HG03108 (cell line): ENCODE results near the gene CPLX3.

Experiments
- ATAC-seq: cut with Tn5 transposase; IDR thresholded peaks from one replicate; pipeline ENCODE4 v1.9.1; 2021; ENCODE audit warnings: moderate library complexity; ENCODE audit not compliant: unreplicated experiment

CPLX3 gene

GRCh38 chr15:74827614-74828013 lies 1.2 kb downstream of the CPLX3 start:
- no peak for ATAC-seq

GRCh38 chr15:74828835-74829234 lies 2.4 kb downstream of the CPLX3 start:
- ATAC-seq = no peak

- ATAC-seq = no peak
These were observed 3.1 kb downstream of the CPLX3 start for GRCh38 chr15:74829486-74829885.

- no peak for ATAC-seq
These were observed 3.6 kb downstream of the CPLX3 start for GRCh38 chr15:74829991-74830390.

- ATAC-seq = no peak
These were observed 4.4 kb downstream of the CPLX3 start for GRCh38 chr15:74830868-74831267.

- ATAC-seq = no peak
These were observed 5.5 kb downstream of the CPLX3 start for GRCh38 chr15:74831813-74832495.

- no peak for ATAC-seq
These were observed 6.4 kb downstream of the CPLX3 start for GRCh38 chr15:74832826-74833225.

GRCh38 chr15:74833376-74834107 lies 7.1 kb downstream of the CPLX3 start:
- no peak for ATAC-seq

- ATAC-seq = no peak
These were observed 8.9 kb downstream of the CPLX3 start for GRCh38 chr15:74835312-74835823.

GRCh38 chr15:74836846-74837245 lies 10.4 kb downstream of the CPLX3 start:
- ATAC-seq = no peak

- ATAC-seq = no peak
These were observed 11.2 kb downstream of the CPLX3 start for GRCh38 chr15:74837482-74838136.

GRCh38 chr15:74838137-74838516 lies 11.7 kb downstream of the CPLX3 start:
- no peak for ATAC-seq

- no peak for ATAC-seq
These were observed 12.5 kb downstream of the CPLX3 start for GRCh38 chr15:74838746-74839525.

- ATAC-seq = no peak
These were observed 13.3 kb downstream of the CPLX3 start for GRCh38 chr15:74839526-74840395.

GRCh38 chr15:74840851-74841775 lies 14.7 kb downstream of the CPLX3 start:
- ATAC-seq = no peak

- no peak for ATAC-seq
These were observed 15.5 kb downstream of the CPLX3 start for GRCh38 chr15:74841891-74842373.

GRCh38 chr15:74842581-74843444 lies 16.4 kb downstream of the CPLX3 start, which contains the start of gene ULK3:
Gene ULK3 (minus strand): TSS chr15:74843156. CDS start chr15:74843105, 51 bp downstream.
- peak; percentile 83 for ATAC-seq

GRCh38 chr15:74843445-74843828 lies 17.0 kb downstream of the CPLX3 start:
- no peak for ATAC-seq
